Activated naive CD4-positive, alpha-beta T cell treated with anti-CD3 and anti-CD28 coated beads, Interleukin-2, amount 10 ng/mL, durations not matched to agents 7 days and 5 days (primary cell): Measurements from ENCODE around the gene APOBEC2.
"Not testable (repeated sequence)": the region's sequence is repeated elsewhere in the genome, so short reads cannot be mapped to it uniquely, and the experiment has no call there.

Source experiments
- CTCF ChIA-PET: fragments of 350-600 bp; sonication (Branson Sonifier 250); formaldehyde crosslinking; loops from one replicate; lab custom pipeline; 2021; ENCODE audit warnings: antibody characterized with exemption; lab: Charles Lee
- DNase-seq: peaks from one replicate; pipeline ENCODE4 v3.0.0-alpha.2; 2020
- H3K27ac Mint-ChIP-seq: one replicate; pipeline ENCODE4 v1.8.0; 2021; ENCODE audit warnings: mild to moderate bottlenecking, moderate library complexity, mixed read lengths
- H3K27me3 Mint-ChIP-seq: one replicate; pipeline ENCODE4 v1.8.0; 2021; ENCODE audit warnings: mild to moderate bottlenecking, mixed read lengths
- H3K36me3 Mint-ChIP-seq: one replicate; pipeline ENCODE4 v1.8.0; 2021; ENCODE audit warnings: mixed read lengths
- H3K4me1 Mint-ChIP-seq: one replicate; pipeline ENCODE4 v1.8.0; 2021; ENCODE audit warnings: mixed read lengths
- H3K4me3 Mint-ChIP-seq: one replicate; pipeline ENCODE4 v1.8.0; 2021; ENCODE audit warnings: mild to moderate bottlenecking, moderate library complexity, mixed read lengths
- H3K9me3 Mint-ChIP-seq: one replicate; pipeline ENCODE4 v1.8.0; 2021; ENCODE audit warnings: mixed read lengths

Gene APOBEC2

DNA sequence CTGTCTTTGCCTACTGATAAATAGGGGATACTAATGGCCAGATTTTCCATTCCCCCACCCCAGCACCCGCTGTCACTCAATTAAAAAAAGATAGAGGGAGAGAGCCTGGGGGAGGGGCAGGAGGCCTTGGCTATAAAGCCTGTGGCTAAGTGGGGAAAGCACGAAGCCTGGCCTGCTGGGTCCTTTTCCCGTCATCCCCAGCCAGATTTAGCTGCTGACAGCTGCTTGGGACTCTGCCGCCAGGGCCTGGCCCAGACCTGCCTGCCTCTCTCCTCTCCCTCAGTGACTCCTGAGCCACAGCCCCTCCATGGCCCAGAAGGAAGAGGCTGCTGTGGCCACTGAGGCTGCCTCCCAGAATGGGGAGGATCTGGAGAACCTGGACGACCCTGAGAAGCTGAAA, at the start of gene APOBEC2:
Gene APOBEC2 (plus strand): TSS at position 162 of the 400 bp plus-strand sequence. CDS start 146 bp downstream, at position 308.
- peaks cover 2% of the 10 kb centered on the region for H3K9me3 Mint-ChIP-seq
- peaks cover 10% of the 10 kb centered on the region for H3K36me3 Mint-ChIP-seq
- peaks cover 21% of the 10 kb centered on the region for H3K4me1 Mint-ChIP-seq
- DNase-seq, result no peak
- H3K27me3 Mint-ChIP-seq, result no peaks in the 10 kb centered on the region
- H3K4me3 Mint-ChIP-seq, result no peak within 1 kb of the TSS
- peak within 1 kb of the TSS; percentile 79 for H3K27ac Mint-ChIP-seq
- CTCF ChIA-PET, result interaction anchor here (1.2 to 4.7 kb wide), 6 partner anchors 11 to 25 kb away, joined by 3 to 38 read pairs (median 8); partner anchors contain the start of gene UNC5CL

- H3K27me3 Mint-ChIP-seq, result peaks cover 63% of the 10 kb centered on the region
- peak; percentile 69 for DNase-seq
- not testable (repeated sequence) for H3K4me1 Mint-ChIP-seq, H3K4me3 Mint-ChIP-seq, H3K9me3 Mint-ChIP-seq, H3K27ac Mint-ChIP-seq, H3K36me3 Mint-ChIP-seq
- CTCF ChIA-PET, result interaction anchor here (1.2 kb wide), 1 partner anchor 30 kb away, joined by 3 read pairs; no protein-coding TSS in a partner anchor
These were observed 46.8 kb upstream of the APOBEC2 start for GRCh38 chr6:41006217-41006616.

- not testable (repeated sequence) for H3K36me3 Mint-ChIP-seq, H3K4me3 Mint-ChIP-seq, H3K27ac Mint-ChIP-seq, DNase-seq, H3K4me1 Mint-ChIP-seq, H3K9me3 Mint-ChIP-seq
- H3K27me3 Mint-ChIP-seq, result peaks cover 61% of the 10 kb centered on the region
- CTCF ChIA-PET, result interaction anchor here (1.2 kb wide), 1 partner anchor 30 kb away, joined by 3 read pairs; no protein-coding TSS in a partner anchor
These were observed 46.0 kb upstream of the APOBEC2 start for GRCh38 chr6:41006980-41007379.

- Mint-ChIP-seq H3K9me3 (no peaks in the 10 kb centered on the region), H3K27me3 (peaks cover 52% of the 10 kb centered on the region), H3K36me3 (no peaks in the 10 kb centered on the region), H3K4me1 (peaks cover 6% of the 10 kb centered on the region), H3K27ac (no peak overlapping the region), H3K4me3 (no peak overlapping the region)
- CTCF ChIA-PET, result interaction anchor here (1.2 to 4.0 kb wide), 2 partner anchors 19 to 31 kb away, joined by 4 to 24 read pairs; partner anchors contain the start of gene UNC5CL
- DNase-seq, result no peak
These were observed 45.0 kb upstream of the APOBEC2 start for GRCh38 chr6:41008011-41008410.

- CTCF ChIA-PET, result interaction anchor here (4.0 kb wide), 1 partner anchor 18 kb away, joined by 24 read pairs; no protein-coding TSS in a partner anchor
These were observed 43.3 kb upstream of the APOBEC2 start for GRCh38 chr6:41009669-41010068.

GRCh38 chr6:41011673-41012072, 41.3 kb upstream of the APOBEC2 start:
- CTCF ChIA-PET, result interaction anchor here (1.6 kb wide), 2 partner anchors 10 to 13 kb away, joined by 5 read pairs; no protein-coding TSS in a partner anchor
- no peak for DNase-seq
- no peaks in the 10 kb centered on the region for H3K9me3 Mint-ChIP-seq
- H3K27ac Mint-ChIP-seq, result no peak overlapping the region
- H3K4me3 Mint-ChIP-seq, result no peak overlapping the region
- H3K4me1 Mint-ChIP-seq, result no peaks in the 10 kb centered on the region
- no peaks in the 10 kb centered on the region for H3K36me3 Mint-ChIP-seq
- H3K27me3 Mint-ChIP-seq, result peaks cover 29% of the 10 kb centered on the region

More at GRCh38 chr6:41009669-41010068, 43.3 kb upstream of the APOBEC2 start:
- Mint-ChIP-seq H3K27ac (no peak overlapping the region), H3K4me1 (peaks cover 6% of the 10 kb centered on the region), H3K9me3 (no peaks in the 10 kb centered on the region), H3K27me3 (peaks cover 36% of the 10 kb centered on the region), H3K4me3 (no peak overlapping the region), H3K36me3 (no peaks in the 10 kb centered on the region)
- DNase-seq, result no peak

DNA sequence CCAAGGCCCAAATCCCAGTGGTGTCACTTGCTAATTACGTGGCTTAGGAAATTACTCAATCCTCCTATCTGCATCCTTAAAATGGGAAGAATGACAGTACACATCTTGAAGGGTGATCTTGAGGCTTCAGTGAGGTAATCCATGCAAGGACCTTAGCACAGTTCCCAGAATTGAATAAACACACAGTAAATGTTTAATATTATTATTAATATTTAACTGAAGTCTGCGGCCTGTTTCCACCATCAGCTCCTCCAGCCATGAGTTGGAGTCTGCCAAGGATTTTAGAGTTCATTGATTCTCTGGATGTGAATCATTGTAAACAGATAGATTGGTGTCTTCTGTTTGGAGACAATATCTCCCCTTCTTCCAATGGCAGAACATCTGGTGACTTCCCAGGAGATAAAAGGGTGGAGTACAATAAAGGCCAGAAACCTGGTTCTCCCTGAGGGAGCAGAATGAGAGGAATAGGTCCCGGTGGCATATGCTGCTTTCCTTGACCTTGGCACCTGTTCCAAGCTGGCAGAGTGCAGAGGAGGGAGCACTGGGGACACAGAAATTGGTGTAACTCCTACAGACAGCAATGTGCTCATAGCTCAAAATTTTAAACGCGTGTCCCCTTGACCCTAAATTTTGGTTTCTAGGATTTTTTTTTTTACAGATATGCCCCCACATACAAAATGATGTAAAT, 39.4 kb upstream of the APOBEC2 start:
- H3K27ac Mint-ChIP-seq, result no peak overlapping the region
- H3K27me3 Mint-ChIP-seq, result peaks cover 24% of the 10 kb centered on the region
- H3K36me3 Mint-ChIP-seq, result no peaks in the 10 kb centered on the region
- no peaks in the 10 kb centered on the region for H3K4me1 Mint-ChIP-seq
- CTCF ChIA-PET, result no interaction called here
- H3K4me3 Mint-ChIP-seq, result no peak overlapping the region
- no peak for DNase-seq
- H3K9me3 Mint-ChIP-seq, result no peaks in the 10 kb centered on the region

GRCh38 chr6:41014780-41015179, 38.2 kb upstream of the APOBEC2 start:
- peaks cover 16% of the 10 kb centered on the region for H3K27me3 Mint-ChIP-seq
- DNase-seq, result no peak
- H3K27ac Mint-ChIP-seq, result no peak overlapping the region
- no peaks in the 10 kb centered on the region for H3K9me3 Mint-ChIP-seq
- no peak overlapping the region for H3K4me3 Mint-ChIP-seq
- CTCF ChIA-PET, result interaction anchor here (0.9 to 1.3 kb wide), 3 partner anchors 13 to 25 kb away, joined by 3 to 6 read pairs (median 5); partner anchors contain the start of gene UNC5CL
- no peaks in the 10 kb centered on the region for H3K36me3 Mint-ChIP-seq
- no peaks in the 10 kb centered on the region for H3K4me1 Mint-ChIP-seq

GRCh38 chr6:41015860-41016259, 37.1 kb upstream of the APOBEC2 start:
- H3K27ac Mint-ChIP-seq, result not testable (repeated sequence)

GRCh38 chr6:41017663-41018062, 35.3 kb upstream of the APOBEC2 start:
- no peaks in the 10 kb centered on the region for H3K36me3 Mint-ChIP-seq
- H3K9me3 Mint-ChIP-seq, result no peaks in the 10 kb centered on the region
- H3K27ac Mint-ChIP-seq, result no peak overlapping the region
- CTCF ChIA-PET, result interaction anchor here (1.5 kb wide), 1 partner anchor 10 kb away, joined by 11 read pairs; no protein-coding TSS in a partner anchor
- H3K4me1 Mint-ChIP-seq, result no peaks in the 10 kb centered on the region
- peaks cover 11% of the 10 kb centered on the region for H3K27me3 Mint-ChIP-seq
- no peak overlapping the region for H3K4me3 Mint-ChIP-seq
- no peak for DNase-seq

More at GRCh38 chr6:41015860-41016259, 37.1 kb upstream of the APOBEC2 start:
- H3K4me3 Mint-ChIP-seq, DNase-seq, H3K36me3 Mint-ChIP-seq, H3K4me1 Mint-ChIP-seq, H3K9me3 Mint-ChIP-seq: not testable (repeated sequence)
- H3K27me3 Mint-ChIP-seq, result peaks cover 15% of the 10 kb centered on the region
- CTCF ChIA-PET, result interaction anchor here (0.9 to 1.3 kb wide), 2 partner anchors 12 to 24 kb away, joined by 5 to 6 read pairs; partner anchors contain the start of gene UNC5CL

GRCh38 chr6:41021832-41022231, 31.2 kb upstream of the APOBEC2 start:
- no peaks in the 10 kb centered on the region for H3K36me3 Mint-ChIP-seq
- peaks cover 11% of the 10 kb centered on the region for H3K27me3 Mint-ChIP-seq
- DNase-seq, result no peak
- H3K4me1 Mint-ChIP-seq, result peaks cover 2% of the 10 kb centered on the region
- H3K27ac Mint-ChIP-seq, result no peak overlapping the region
- CTCF ChIA-PET, result interaction anchor here (1.2 to 10.4 kb wide), 2 partner anchors 10 to 16 kb away, joined by 5 to 113 read pairs; partner anchors contain the start of gene UNC5CL
- H3K9me3 Mint-ChIP-seq, result no peaks in the 10 kb centered on the region
- H3K4me3 Mint-ChIP-seq, result no peak overlapping the region

- Mint-ChIP-seq H3K27ac (no peak overlapping the region), H3K4me1 (peaks cover 6% of the 10 kb centered on the region), H3K9me3 (no peaks in the 10 kb centered on the region), H3K36me3 (no peaks in the 10 kb centered on the region), H3K4me3 (no peak overlapping the region), H3K27me3 (peaks cover 11% of the 10 kb centered on the region)
- no peak for DNase-seq
- CTCF ChIA-PET, result interaction anchor here (1.2 to 10.4 kb wide), 2 partner anchors 10 to 16 kb away, joined by 5 to 113 read pairs; partner anchors contain the start of gene UNC5CL
These were observed 30.7 kb upstream of the APOBEC2 start for GRCh38 chr6:41022294-41022693.

DNA sequence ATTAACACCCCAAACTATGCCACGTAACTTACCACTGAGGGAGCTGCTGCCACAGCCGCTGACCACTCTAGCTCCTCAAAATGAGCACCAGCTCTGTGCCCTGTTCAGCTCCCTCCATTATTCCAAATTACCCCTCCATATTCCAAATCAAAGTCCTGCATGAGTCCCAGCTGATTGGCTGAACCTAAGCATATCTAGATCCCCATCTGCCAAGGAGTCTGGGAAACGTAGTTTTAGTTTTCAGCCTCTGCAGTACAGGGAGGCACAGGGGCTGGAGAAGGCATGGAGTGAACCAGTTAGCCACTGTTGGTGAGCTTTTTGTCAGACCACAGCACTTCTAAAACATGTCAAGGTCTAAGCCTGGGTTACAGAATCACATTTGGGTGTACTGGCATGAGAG, 29.9 kb upstream of the APOBEC2 start:
- Mint-ChIP-seq H3K27me3 (peaks cover 11% of the 10 kb centered on the region), H3K36me3 (no peaks in the 10 kb centered on the region), H3K27ac (no peak overlapping the region), H3K9me3 (no peaks in the 10 kb centered on the region), H3K4me3 (no peak overlapping the region), H3K4me1 (peaks cover 13% of the 10 kb centered on the region)
- CTCF ChIA-PET, result interaction anchor here (1.5 to 10.4 kb wide), 2 partner anchors 15 to 33 kb away, joined by 4 to 113 read pairs; partner anchors contain the start of gene UNC5CL
- no peak for DNase-seq

DNA sequence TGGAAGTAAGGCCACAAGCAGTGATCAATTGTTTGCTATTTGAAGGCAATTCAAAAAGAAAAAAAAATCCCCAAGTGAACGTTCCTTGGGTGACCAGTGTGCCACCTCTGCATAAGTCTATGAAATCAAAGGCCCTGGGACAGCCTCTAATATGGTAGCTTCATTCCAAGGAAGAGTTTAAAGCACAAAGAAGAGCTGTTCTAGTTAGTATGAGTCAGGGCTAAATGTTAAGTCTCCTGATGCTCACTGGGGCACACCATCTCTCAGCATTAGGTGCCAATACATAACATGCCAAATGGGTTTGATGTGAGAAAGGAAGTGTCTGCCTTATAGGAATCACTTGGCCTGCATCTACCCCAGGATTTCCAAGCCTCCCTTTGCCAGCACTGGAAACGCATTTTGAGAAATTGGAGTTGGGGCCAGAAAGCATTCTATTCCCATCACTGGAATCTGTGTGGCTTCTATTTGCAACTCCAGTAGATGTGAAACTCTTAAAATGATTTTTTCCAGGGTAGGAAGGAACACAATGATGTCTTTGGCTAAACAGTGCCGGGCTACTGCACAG, 27.0 kb upstream of the APOBEC2 start:
- no peak overlapping the region for H3K4me3 Mint-ChIP-seq
- no peak overlapping the region for H3K27ac Mint-ChIP-seq
- CTCF ChIA-PET, result interaction anchor here (3.3 to 10.4 kb wide), 3 partner anchors 12 to 42 kb away, joined by 15 to 113 read pairs (median 24); partner anchors contain the start of gene UNC5CL
- H3K27me3 Mint-ChIP-seq, result no peaks in the 10 kb centered on the region
- peaks cover 24% of the 10 kb centered on the region for H3K4me1 Mint-ChIP-seq
- no peaks in the 10 kb centered on the region for H3K9me3 Mint-ChIP-seq
- no peak for DNase-seq
- H3K36me3 Mint-ChIP-seq, result no peaks in the 10 kb centered on the region
